GM12872 (cell line): ENCODE results near the gene PRKG1.

ENCODE experiments used
- CTCF ChIP-seq: IDR thresholded peaks from 3 replicates; pipeline ENCODE4 v1.5.1; 2011; ENCODE audit warnings: low read depth, mild to moderate bottlenecking, low read length, moderate library complexity; ENCODE audit not compliant: insufficient read depth

PRKG1 gene

GRCh38 chr10:51857305-51857704, 783.0 kb downstream of the PRKG1 start:
- TF ChIP-seq CTCF = no peak

- no peak for TF ChIP-seq CTCF
Observed at GRCh38 chr10:51860257-51860656, 786.0 kb downstream of the PRKG1 start.

GRCh38 chr10:51861051-51861450, 786.8 kb downstream of the PRKG1 start:
- no peak for TF ChIP-seq CTCF

- no peak for TF ChIP-seq CTCF
Observed at GRCh38 chr10:51861731-51862130, 787.4 kb downstream of the PRKG1 start.

- TF ChIP-seq CTCF = no peak
Observed at GRCh38 chr10:51862149-51862548, 787.9 kb downstream of the PRKG1 start.

- TF ChIP-seq CTCF = no peak
Observed at GRCh38 chr10:51867956-51868355, 793.7 kb downstream of the PRKG1 start.

GRCh38 chr10:51874131-51874530, 799.8 kb downstream of the PRKG1 start:
- TF ChIP-seq CTCF = no peak

GRCh38 chr10:51875610-51876009, 801.3 kb downstream of the PRKG1 start:
- no peak for TF ChIP-seq CTCF
